ENCODE results near the gene ZNF641. TPM values are rescaled to one million over a fixed set of nuclear protein-coding genes. Genes with fewer than 3 reads are reported as not detected.

Gene ZNF641
- total and polyA plus RNA-seq, 2 of the 13 experiments (the other 11 are each of a cell fraction or from before 2014, with no cell fraction given) = 4.4 to 6.6 TPM

GRCh38 chr12:48349471-48349870 lies 1.2 kb downstream of the ZNF641 start:
- WGBS (ENCODE audit: low lambda C conversion rate) = 63% methylated on average over 2 of the region's 2 CpGs
- Histone ChIP-seq H3K27ac (ENCODE audit: extremely low read length, insufficient read depth, low read length) (no peak overlapping the region), H3K4me3 (replicated peaks in 1 of 3; ENCODE audit: insufficient read depth in 1 of 3, low read depth in 2 of 3, low read length in 3 of 3) (peak overlapping the region in 2 of 3 experiments; percentile 83 to 89; a peak in 4 of 6 replicates), H3K4me2 (ENCODE audit: low read depth, low read length) (peak overlapping the region; percentile 92), H3K9me3 (ENCODE audit: low read length) (no peaks in the 10 kb centered on the region), H3K79me2 (ENCODE audit: insufficient read depth, low read length) (no peaks in the 10 kb centered on the region), H2AFZ (ENCODE audit: low read length) (no peak overlapping the region), H3K4me1 (ENCODE audit: insufficient read depth, low read length) (peaks cover 18% of the 10 kb centered on the region), H3K36me3 (replicated peaks in 1 of 2; ENCODE audit: control insufficient read depth in 1 of 2, insufficient read depth in 2 of 2, low read length in 2 of 2) (peaks cover 5 to 10% of the 10 kb centered on the region in 2 experiments; a peak in 4 of 5 replicates), H3K9ac (ENCODE audit: insufficient read depth, low read depth, low read length) (peak overlapping the region; percentile 79; the same call in 1 of the 2 replicates), H4K20me1 (ENCODE audit: insufficient read depth, low read length) (no peaks in the 10 kb centered on the region), H3K27me3 (ENCODE audit: control insufficient read depth in 1 of 2, insufficient read depth in 2 of 2, low read length in 2 of 2) (no peaks in the 10 kb centered on the region; a peak in 1 of 5 replicates)
- DNase-seq (ENCODE audit: low spot score) (no peak), ATAC-seq (no peak), FAIRE-seq (no peak)
- no peak for TF ChIP-seq ZNF10 (CRISPR knock-in tag; IDR thresholded peaks at IDR 0.05; ENCODE audit: borderline replicate concordance, low read depth)
- no peak for TF ChIP-seq ZBTB14 (CRISPR knock-in tag; IDR thresholded peaks at IDR 0.05)
- no peak for TF ChIP-seq ZMYM3 (CRISPR knock-in tag; IDR thresholded peaks at IDR 0.05)
- no peak for TF ChIP-seq IKZF5 (CRISPR knock-in tag; IDR thresholded peaks at IDR 0.05)
- no peak for TF ChIP-seq ZNF687 (CRISPR knock-in tag; IDR thresholded peaks at IDR 0.05)
- TF ChIP-seq ZNF225 (CRISPR knock-in tag; IDR thresholded peaks at IDR 0.05) = no peak
- no peak for TF ChIP-seq ZNF253 (CRISPR knock-in tag; IDR thresholded peaks at IDR 0.05; ENCODE audit: borderline replicate concordance)
- no peak for TF ChIP-seq PHF5A (CRISPR knock-in tag; IDR thresholded peaks at IDR 0.05; ENCODE audit: low read depth, unreplicated experiment)
- TF ChIP-seq, protein P1, sequence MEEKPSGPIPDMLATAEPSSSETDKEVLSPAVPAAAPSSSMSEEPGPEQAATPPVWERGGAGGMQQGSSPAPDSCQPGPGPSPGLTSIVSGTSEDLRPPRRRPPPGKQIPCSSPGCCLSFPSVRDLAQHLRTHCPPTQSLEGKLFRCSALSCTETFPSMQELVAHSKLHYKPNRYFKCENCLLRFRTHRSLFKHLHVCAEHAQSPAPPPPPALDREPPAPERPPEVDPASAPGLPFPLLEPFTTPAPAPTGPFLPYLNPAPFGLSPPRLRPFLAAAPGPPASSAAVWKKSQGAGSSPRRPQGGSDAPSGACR (CRISPR knock-in tag; IDR thresholded peaks at IDR 0.05) = no peak
- no peak for TF ChIP-seq ATM (IDR thresholded peaks at IDR 0.05; ENCODE audit: borderline replicate concordance)
- no peak for TF ChIP-seq KDM1A (CRISPR knock-in tag; IDR thresholded peaks at IDR 0.05)
- TF ChIP-seq PLSCR1 (CRISPR knock-in tag; IDR thresholded peaks at IDR 0.05; ENCODE audit: borderline replicate concordance) = no peak
- no peak for TF ChIP-seq ZNF263 (CRISPR knock-in tag; IDR thresholded peaks at IDR 0.05)
- TF ChIP-seq ZNF235 (CRISPR knock-in tag; IDR thresholded peaks at IDR 0.05; ENCODE audit: borderline replicate concordance) = no peak
- intact Hi-C loops (cut with micrococcal nuclease; ENCODE audit: unreplicated experiment) = no loop called here
- in situ Hi-C loops (cut with HindIII; ENCODE audit: extremely low pct_ligation_motif_present, low pct_unique_long_range_greater_than_20kb) = no loop called here
- BruUV-seq (replicated peaks) = no TSS peak
- CTCF ChIA-PET (ENCODE audit: low intra/inter-chr PET ratio, low total read pairs) = no interaction called here
- POLR2A ChIA-PET = no interaction called here

Measured in HepG2 (cell line).